VCaP (cell line): Measurements from ENCODE around the gene WDSUB1.

Experiments used
- H3K27ac ChIP-seq: fragments of 450-650 bp; 2 replicates; pipeline ENCODE4 v1.5.1; 2017
- TF ChIP-seq, protein P1 (sequence below): fragments of 450-650 bp; conservative IDR thresholded peaks from 2 replicates; pipeline ENCODE4 v1.5.1; 2017; ENCODE audit warnings: mild to moderate bottlenecking, moderate library complexity

The WDSUB1 gene

DNA sequence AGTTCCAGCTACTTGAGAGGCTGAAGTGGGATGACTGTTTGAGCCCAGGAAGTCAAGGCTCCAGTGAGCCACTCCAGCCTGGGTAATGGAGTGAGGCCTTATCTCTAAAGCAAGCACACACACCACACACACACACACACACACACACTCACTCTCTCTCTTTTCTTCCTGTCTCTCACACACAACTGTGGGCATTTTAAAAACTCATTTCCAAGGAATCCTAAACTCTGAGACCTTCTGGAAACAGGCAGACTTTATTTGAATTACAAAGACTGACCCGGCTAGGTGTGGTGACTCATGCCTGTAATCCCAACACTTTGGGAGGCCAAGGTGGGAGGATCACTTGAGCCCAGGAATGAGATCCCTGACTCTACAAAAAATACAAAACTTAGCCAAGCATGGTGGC lies 21.3 kb downstream of the WDSUB1 start:
- TF ChIP-seq, protein P1, sequence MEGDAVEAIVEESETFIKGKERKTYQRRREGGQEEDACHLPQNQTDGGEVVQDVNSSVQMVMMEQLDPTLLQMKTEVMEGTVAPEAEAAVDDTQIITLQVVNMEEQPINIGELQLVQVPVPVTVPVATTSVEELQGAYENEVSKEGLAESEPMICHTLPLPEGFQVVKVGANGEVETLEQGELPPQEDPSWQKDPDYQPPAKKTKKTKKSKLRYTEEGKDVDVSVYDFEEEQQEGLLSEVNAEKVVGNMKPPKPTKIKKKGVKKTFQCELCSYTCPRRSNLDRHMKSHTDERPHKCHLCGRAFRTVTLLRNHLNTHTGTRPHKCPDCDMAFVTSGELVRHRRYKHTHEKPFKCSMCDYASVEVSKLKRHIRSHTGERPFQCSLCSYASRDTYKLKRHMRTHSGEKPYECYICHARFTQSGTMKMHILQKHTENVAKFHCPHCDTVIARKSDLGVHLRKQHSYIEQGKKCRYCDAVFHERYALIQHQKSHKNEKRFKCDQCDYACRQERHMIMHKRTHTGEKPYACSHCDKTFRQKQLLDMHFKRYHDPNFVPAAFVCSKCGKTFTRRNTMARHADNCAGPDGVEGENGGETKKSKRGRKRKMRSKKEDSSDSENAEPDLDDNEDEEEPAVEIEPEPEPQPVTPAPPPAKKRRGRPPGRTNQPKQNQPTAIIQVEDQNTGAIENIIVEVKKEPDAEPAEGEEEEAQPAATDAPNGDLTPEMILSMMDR, result no peak
- H3K27ac ChIP-seq, result no peak overlapping the region

DNA sequence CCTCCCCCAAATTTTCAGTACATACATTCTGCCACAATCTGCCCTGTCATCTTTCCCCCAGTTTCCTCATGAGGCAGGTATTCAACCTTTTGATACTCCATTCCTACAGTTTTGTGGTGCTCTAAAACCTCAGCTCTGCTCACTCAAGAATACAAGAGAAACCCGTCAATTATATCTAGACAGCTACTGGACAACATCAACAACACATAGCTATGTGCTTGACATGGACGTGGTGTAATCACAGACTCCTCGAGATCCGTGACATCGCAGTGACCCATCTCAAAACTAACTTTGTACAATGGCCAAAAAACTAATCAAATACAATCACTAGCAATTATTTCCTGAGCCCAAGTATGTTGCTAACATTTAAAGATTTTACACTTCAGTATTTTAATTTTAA lies 23.6 kb downstream of the WDSUB1 start:
- no peak overlapping the region for H3K27ac ChIP-seq
- TF ChIP-seq, protein P1, result no peak

DNA sequence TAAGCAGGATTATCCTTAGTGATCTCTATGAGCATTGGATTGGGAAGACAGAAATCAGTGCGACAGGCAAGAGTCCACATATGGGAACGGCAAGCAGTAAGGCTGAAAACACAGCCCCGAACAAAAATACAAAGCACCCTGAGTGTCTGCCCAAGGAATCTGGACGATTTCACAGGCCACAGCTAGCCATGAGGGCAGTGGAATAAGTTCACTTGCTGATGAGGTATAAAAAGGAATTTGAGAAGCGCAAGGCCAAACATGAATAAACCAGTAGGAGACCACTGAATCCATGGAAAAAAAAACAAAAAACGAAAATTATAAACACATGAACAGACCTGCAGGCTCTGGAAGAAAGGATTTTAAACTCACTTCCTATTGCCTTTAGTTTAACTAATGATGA lies 24.3 kb downstream of the WDSUB1 start:
- TF ChIP-seq, protein P1, result no peak
- no peak overlapping the region for H3K27ac ChIP-seq

DNA sequence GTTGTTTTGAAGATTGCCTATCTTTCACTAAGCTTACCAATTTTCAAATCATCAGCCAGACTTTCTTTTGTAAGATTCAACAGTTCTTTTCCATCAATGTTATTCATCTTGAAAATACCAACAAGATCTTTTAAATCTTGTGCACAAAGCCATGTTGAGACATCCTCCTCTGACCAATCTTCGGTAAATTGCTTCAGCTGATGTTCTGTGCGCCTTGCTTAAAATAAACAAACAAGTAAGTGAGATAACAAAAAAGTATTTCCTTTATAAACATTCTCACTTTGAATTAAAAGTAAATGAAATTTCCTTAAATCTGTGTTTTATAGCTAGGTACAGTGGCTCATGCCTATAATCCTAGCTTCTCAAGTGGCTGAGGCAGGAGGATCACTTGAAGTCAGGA lies 30.3 kb downstream of the WDSUB1 start:
- H3K27ac ChIP-seq, result no peak overlapping the region
- TF ChIP-seq, protein P1, result no peak

DNA sequence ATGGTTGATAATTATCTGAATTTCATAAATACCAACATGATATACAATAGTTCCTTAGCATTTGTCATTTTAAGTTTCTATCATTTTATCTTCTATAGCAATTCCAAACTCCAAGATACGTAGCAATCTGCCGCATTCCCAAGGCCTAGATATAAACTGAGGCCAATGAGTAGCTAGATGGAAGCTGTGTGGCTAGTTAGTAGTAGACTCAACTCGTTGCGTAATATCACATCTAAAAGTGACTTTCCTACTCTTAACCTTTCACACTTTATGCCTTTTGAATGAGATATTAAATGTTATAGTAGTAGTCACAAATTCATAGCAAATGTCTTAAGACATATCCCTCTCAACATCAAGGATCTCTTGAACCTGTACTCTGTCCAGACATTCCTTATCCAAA lies 33.6 kb downstream of the WDSUB1 start:
- H3K27ac ChIP-seq, result no peak overlapping the region
- TF ChIP-seq, protein P1, result no peak

DNA sequence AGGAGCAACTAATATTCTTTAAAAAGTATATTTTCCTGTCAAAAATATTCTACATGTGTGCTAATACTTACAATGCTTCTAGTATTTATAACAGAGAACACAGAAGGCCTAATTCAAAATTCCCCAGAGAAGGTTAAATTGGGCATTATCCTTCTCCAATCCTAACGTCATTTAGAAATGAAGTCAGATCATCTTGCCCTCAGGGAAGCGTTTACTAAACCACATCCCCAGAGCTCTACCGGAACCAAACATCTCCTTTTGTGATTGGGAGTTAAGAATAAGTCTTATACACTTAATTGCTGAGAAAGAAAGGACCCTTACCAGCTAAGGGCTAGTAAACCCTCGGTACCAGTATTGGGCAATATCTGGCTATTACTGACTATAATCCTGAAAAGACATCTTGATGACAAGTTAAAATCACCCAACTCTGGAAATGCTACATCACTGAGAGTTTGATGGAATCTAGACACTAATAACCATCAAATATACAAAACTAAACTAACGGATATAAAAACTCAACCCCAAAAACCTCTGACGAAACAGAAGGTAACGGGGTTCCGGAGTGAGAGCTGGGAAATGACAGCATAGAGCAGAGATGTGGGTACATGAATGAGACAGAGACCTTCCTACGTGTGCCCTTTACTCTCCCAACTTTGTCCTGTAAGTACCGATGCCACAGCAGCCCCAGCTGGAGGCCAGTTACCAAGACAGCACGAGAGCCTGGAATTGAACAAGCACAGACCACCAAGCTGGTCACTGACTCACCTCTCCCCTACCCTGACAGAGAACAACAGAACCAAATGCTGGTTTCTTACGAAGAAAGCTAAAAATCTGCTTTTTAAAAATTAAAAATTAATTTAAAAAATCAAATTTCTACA lies 35.0 kb downstream of the WDSUB1 start:
- TF ChIP-seq, protein P1, result no peak

DNA sequence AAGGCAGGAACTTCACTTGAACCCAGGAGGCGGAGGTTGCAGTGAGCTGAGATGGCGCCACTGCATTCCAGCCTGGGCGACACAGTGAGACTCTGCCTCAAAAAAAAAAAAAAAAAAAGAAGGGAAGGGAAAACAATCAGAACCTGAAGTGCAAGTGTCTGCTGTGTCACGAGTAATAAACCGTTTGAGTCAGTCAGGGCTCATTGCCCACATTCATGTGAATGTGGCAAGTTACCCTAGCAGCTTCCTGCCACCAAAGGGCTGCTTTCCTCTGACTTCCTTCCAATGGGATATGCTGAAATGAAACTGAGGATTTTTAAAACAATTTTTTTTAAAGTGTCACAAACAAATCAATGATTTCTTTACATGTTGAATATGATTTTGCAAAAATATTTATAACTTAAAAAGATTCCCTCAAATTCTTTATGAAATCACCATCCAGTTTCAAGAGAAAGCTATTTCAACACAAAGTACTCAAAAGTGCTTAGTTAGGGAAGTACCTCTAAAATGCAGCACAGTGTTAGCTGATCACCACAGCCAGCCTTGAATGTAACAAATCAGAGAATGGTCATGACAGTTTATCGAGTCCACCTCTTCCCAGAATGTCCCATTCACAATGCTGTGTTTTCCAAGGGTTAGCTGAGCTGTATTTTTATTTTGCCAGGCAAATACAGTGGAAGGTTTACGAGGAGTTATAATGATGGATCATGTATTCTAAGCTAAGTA lies 36.4 kb downstream of the WDSUB1 start:
- TF ChIP-seq, protein P1, result no peak
- H3K27ac ChIP-seq, result peak overlapping the region; percentile 77

More for the DNA sequence above, 35.0 kb downstream of the WDSUB1 start:
- H3K27ac ChIP-seq, result peak overlapping the region; percentile 77; the same call in 1 of the 2 replicates
